NCI-H82 (cell line): Measurements from ENCODE around the gene BLM.
"Not testable (repeated sequence)": the region's sequence is repeated elsewhere in the genome, so short reads cannot be mapped to it uniquely, and the experiment has no call there.

Source experiments
- DNase-seq: peaks from one replicate; lab custom pipeline; 2025; lab: John Stamatoyannopoulos, UW

The BLM gene

GRCh38 chr15:90716976-90717821 is at the start of gene BLM:
Gene BLM, plus strand, starts transcription at chr15:90717346. Its CDS starts 30,047 bp downstream, at chr15:90747393.
- peak; percentile 99 for DNase-seq

- not testable (repeated sequence) for DNase-seq
Measured at GRCh38 chr15:90667755-90668345, 49.3 kb upstream of the BLM start.

GRCh38 chr15:90670631-90671030 is 46.5 kb upstream of the BLM start:
- not testable (repeated sequence) for DNase-seq

- DNase-seq = no peak
Measured at GRCh38 chr15:90671216-90671615, 45.9 kb upstream of the BLM start.

GRCh38 chr15:90673357-90673756 is 43.8 kb upstream of the BLM start:
- DNase-seq = not testable (repeated sequence)

- DNase-seq = no peak
Measured at GRCh38 chr15:90674476-90674875, 42.7 kb upstream of the BLM start.

- DNase-seq = no peak
Measured at GRCh38 chr15:90675464-90675863, 41.7 kb upstream of the BLM start.

GRCh38 chr15:90677807-90678790 is 39.0 kb upstream of the BLM start:
- no peak for DNase-seq

GRCh38 chr15:90679959-90680358 is 37.2 kb upstream of the BLM start:
- no peak for DNase-seq

GRCh38 chr15:90680371-90680935 is 36.7 kb upstream of the BLM start:
- DNase-seq = no peak

GRCh38 chr15:90681056-90681455 is 36.1 kb upstream of the BLM start:
- no peak for DNase-seq

- DNase-seq = no peak
Measured at GRCh38 chr15:90681480-90681879, 35.7 kb upstream of the BLM start.

- no peak for DNase-seq
Measured at GRCh38 chr15:90683371-90683770, 33.8 kb upstream of the BLM start.

- DNase-seq = no peak
Measured at GRCh38 chr15:90683876-90684275, 33.3 kb upstream of the BLM start.

GRCh38 chr15:90684281-90684680 is 32.9 kb upstream of the BLM start:
- no peak for DNase-seq

GRCh38 chr15:90685591-90686434 is 31.3 kb upstream of the BLM start:
- DNase-seq = no peak

GRCh38 chr15:90686435-90687218 is 30.5 kb upstream of the BLM start:
- DNase-seq = peak; percentile 89

GRCh38 chr15:90689326-90689961 is 27.7 kb upstream of the BLM start:
- DNase-seq = not testable (repeated sequence)

GRCh38 chr15:90690585-90690984 is 26.6 kb upstream of the BLM start:
- no peak for DNase-seq

GRCh38 chr15:90691369-90691768 is 25.8 kb upstream of the BLM start:
- DNase-seq = no peak
